ENCODE data around the gene CLDN24.

The CLDN24 gene

GRCh38 chr4:183348706-183349659 is 26.8 kb upstream of the CLDN24 start:
- CTCF ChIA-PET, result interaction anchor here (1.0 kb wide), 1 partner anchor 58 kb away, joined by 3 read pairs; no protein-coding TSS in a partner anchor
- POLR2A ChIA-PET, result interaction anchor here (0.6 kb wide), 1 partner anchor 542 kb away, joined by 3 read pairs; no protein-coding TSS in a partner anchor
- TF ChIP-seq CTCF (IDR thresholded peaks at IDR 0.05; ENCODE audit: insufficient read depth, low read length, missing control alignments), result no peak
- H3K4me3 ChIP-seq (ENCODE audit: low read depth, low read length), result peak overlapping the region; percentile 42
- peak; percentile 93 for DNase-seq (ENCODE audit: low read depth, low spot score)

DNA sequence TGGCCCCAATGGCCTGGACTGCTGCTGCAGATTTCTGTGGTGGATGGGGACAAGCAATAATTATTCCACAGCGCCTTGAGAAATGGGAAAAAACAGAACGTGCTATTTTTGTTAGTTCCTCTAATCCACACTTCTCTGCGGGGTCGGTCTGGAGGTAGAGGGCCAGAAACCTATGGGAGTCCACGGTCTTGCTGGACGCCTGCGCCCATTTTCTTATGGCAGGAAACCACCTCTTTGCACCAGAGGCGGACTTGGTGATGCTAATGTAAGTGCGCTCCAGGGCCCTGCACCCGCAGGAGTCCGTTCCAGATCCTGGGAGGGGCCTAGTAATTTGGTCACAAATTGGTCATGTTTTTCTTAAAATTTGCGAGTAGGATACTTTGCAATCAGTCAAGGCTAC is 25.9 kb upstream of the CLDN24 start:
- ChIA-PET POLR2A (no interaction called here), CTCF (interaction anchor here (1.0 to 1.3 kb wide), 2 partner anchors 13 to 59 kb away, joined by 3 read pairs; no protein-coding TSS in a partner anchor)
- no peak for TF ChIP-seq CTCF (IDR thresholded peaks at IDR 0.05; ENCODE audit: insufficient read depth, low read length, missing control alignments)
- H3K4me3 ChIP-seq (ENCODE audit: low read depth, low read length), result no peak overlapping the region
- DNase-seq (ENCODE audit: low read depth, low spot score), result no peak

GRCh38 chr4:183347566-183347965 is 25.3 kb upstream of the CLDN24 start:
- H3K4me3 ChIP-seq (ENCODE audit: low read depth, low read length), result no peak overlapping the region
- TF ChIP-seq CTCF (IDR thresholded peaks at IDR 0.05; ENCODE audit: insufficient read depth, low read length, missing control alignments), result no peak
- ChIA-PET POLR2A (no interaction called here), CTCF (interaction anchor here (1.3 kb wide), 1 partner anchor 13 kb away, joined by 3 read pairs; no protein-coding TSS in a partner anchor)
- no peak for DNase-seq (ENCODE audit: low read depth, low spot score)

DNA sequence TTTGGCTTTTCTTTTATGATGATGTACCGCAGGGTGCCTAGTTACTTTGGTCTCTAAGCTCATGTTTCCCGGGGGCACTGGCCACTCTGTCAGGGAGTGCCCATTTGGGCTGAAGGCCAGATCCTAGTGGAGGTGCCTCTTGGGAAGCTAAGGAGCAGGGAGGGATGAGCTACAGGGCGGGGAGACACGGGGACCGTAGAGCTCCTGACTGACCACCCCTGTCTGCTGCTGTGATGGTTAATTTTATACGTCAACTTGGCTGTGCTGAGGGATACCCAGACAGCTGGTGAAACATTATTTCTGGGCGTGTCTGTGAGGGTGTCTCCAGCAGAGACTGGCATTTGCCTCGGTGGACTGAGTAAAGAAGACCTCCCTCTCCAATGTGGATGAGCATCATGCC is 24.9 kb upstream of the CLDN24 start:
- CTCF ChIA-PET, result interaction anchor here (1.1 to 1.3 kb wide), 2 partner anchors 12 to 16 kb away, joined by 3 to 4 read pairs; no protein-coding TSS in a partner anchor

DNA sequence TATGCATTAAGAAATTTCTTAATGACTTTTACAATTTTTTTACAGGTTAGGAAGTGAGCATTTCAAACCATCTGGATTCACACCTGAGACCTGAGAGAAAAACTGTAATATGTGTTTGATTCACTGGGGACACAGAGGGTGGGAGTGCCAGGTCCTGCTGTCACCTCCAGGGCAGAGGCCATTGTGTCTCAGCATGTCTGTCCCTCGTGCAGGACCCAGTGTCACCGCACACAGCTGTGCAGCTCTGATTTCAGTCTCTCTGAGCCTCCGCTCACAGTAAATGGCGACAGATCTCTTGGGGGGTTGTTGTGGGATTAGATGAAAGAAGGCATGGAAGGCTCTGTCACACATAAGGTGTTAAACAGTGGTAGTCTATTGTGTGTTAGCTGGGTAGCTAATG is 23.0 kb upstream of the CLDN24 start:
- ChIA-PET POLR2A (no interaction called here), CTCF (no interaction called here)

More for the DNA sequence above, 24.9 kb upstream of the CLDN24 start:
- H3K4me3 ChIP-seq (ENCODE audit: low read depth, low read length), result no peak overlapping the region
- TF ChIP-seq CTCF (IDR thresholded peaks at IDR 0.05; ENCODE audit: insufficient read depth, low read length, missing control alignments), result no peak
- POLR2A ChIA-PET, result no interaction called here
- DNase-seq (ENCODE audit: low read depth, low spot score), result no peak

More for the DNA sequence above, 23.0 kb upstream of the CLDN24 start:
- TF ChIP-seq CTCF (IDR thresholded peaks at IDR 0.05; ENCODE audit: insufficient read depth, low read length, missing control alignments), result no peak
- no peak for DNase-seq (ENCODE audit: low read depth, low spot score)
- no peak overlapping the region for H3K4me3 ChIP-seq (ENCODE audit: low read depth, low read length)

Measured in AG04449 (cell line).